Esophagus squamous epithelium (tissue), 5 donors: ENCODE data around the gene KCNA3. TPM values are rescaled to one million over a fixed set of nuclear protein-coding genes. Genes with fewer than 3 reads are reported as not detected.

ENCODE experiments used
- DNase-seq: peaks from one replicate; lab custom pipeline; 2025; lab: John Stamatoyannopoulos, UW
- H3K27ac ChIP-seq, 4 donors: fragments of 200-600 bp; sonication (generic); one replicate each; pipeline ENCODE4 v1.5.1; 2016 to 2019; ENCODE audit warnings: mild to moderate bottlenecking in 1 of 4
- H3K27me3 ChIP-seq, 4 donors: fragments of 200-600 bp; sonication (generic); 1 replicate in 3 of 4; 2 replicates in 1 of 4; pipeline versions ENCODE4 v1.5.1 to v1.6.0; 2017 to 2021; ENCODE audit warnings: antibody characterized with exemption in 1 of 4
- H3K36me3 ChIP-seq, 3 donors: fragments of 200-600 bp; sonication (generic); one replicate each; pipeline ENCODE4 v1.5.1; 2016 to 2019
- H3K4me1 ChIP-seq, 3 donors: fragments of 200-600 bp; sonication (generic); one replicate each; pipeline ENCODE4 v1.5.1; 2017 to 2019
- H3K4me3 ChIP-seq, 4 donors: fragments of 200-600 bp; sonication (generic); 1 replicate in 3 of 4; 2 replicates in 1 of 4; pipeline ENCODE4 v1.5.1; 2016 to 2019; ENCODE audit warnings: mild to moderate bottlenecking in 2 of 4, moderate library complexity in 1 of 4
- H3K9me3 ChIP-seq, 3 donors: fragments of 200-600 bp; sonication (generic); one replicate each; pipeline ENCODE4 v1.5.1; 2016 to 2019
- CTCF ChIP-seq, 6 experiments: fragments of 450-650 bp in 4 of 6; fragments of 200-600 bp in 2 of 6; sonication (generic) in 2 of 6; IDR thresholded peaks; one replicate each; pipeline ENCODE4 v1.5.1; 2016 to 2019; ENCODE audit warnings: antibody characterized with exemption in 6 of 6, mild to moderate bottlenecking in 4 of 6, moderate library complexity in 4 of 6
- POLR2A ChIP-seq, 4 donors: fragments of 450-650 bp; IDR thresholded peaks; one replicate each; pipeline ENCODE4 v1.6.1; 2017; ENCODE audit warnings: antibody characterized with exemption in 4 of 4, mild to moderate bottlenecking in 4 of 4, moderate library complexity in 3 of 4
- WGBS, 2 donors: methylation state at CpG; one replicate each; pipeline ENCODE4 v1.1.5; 2018; 5-methylcytosine and 5-hydroxymethylcytosine counted together
- intact Hi-C: fragments of 100-400 bp; cut with DNase I; formaldehyde crosslinking; loops from one replicate; pipeline ENCODE4 v1.15.0; 2022
- total RNA-seq, 4 donors: library from RNA; depleted of rRNA; stranded (reverse); fragments of >200 nt; gene quantifications; one replicate each; pipeline ENCODE4 v1.1.0, GENCODE V29; 2016
- donor health status: DM: yes; HTN: yes; CAD: no.

The KCNA3 gene
- total RNA-seq, 4 donors from 2014 or later = 0.34 to 3.2 (median 1.2) TPM

- Histone ChIP-seq H3K27ac (no peak overlapping the region), H3K27me3 (peaks cover 0 to 29% (median 0%) of the 10 kb centered on the region in 4 donors), H3K36me3 (no peaks in the 10 kb centered on the region), H3K9me3 (no peaks in the 10 kb centered on the region), H3K4me3 (no peak overlapping the region), H3K4me1 (no peaks in the 10 kb centered on the region)
- WGBS, 2 donors = 76 to 83% methylated on average over 6 of the region's 6 CpGs
- no peak for TF ChIP-seq CTCF (IDR thresholded peaks at IDR 0.05)
- intact Hi-C loops = no loop called here
- no peak for DNase-seq
These were observed 46.2 kb downstream of the KCNA3 start for GRCh38 chr1:110628323-110629105.

- Histone ChIP-seq H3K27me3 (peaks cover 0 to 36% (median 0%) of the 10 kb centered on the region in 4 donors), H3K27ac (no peak overlapping the region), H3K36me3 (no peaks in the 10 kb centered on the region), H3K9me3 (no peaks in the 10 kb centered on the region), H3K4me3 (no peak overlapping the region), H3K4me1 (no peaks in the 10 kb centered on the region)
- DNase-seq = no peak
- WGBS, 2 donors = 82% methylated on average over 2 of the region's 2 CpGs
- intact Hi-C loops = no loop called here
- TF ChIP-seq POLR2A (IDR thresholded peaks at IDR 0.05) (no peak), CTCF (IDR thresholded peaks at IDR 0.05) (no peak)
These were observed 47.0 kb downstream of the KCNA3 start for GRCh38 chr1:110627764-110628163.

DNA sequence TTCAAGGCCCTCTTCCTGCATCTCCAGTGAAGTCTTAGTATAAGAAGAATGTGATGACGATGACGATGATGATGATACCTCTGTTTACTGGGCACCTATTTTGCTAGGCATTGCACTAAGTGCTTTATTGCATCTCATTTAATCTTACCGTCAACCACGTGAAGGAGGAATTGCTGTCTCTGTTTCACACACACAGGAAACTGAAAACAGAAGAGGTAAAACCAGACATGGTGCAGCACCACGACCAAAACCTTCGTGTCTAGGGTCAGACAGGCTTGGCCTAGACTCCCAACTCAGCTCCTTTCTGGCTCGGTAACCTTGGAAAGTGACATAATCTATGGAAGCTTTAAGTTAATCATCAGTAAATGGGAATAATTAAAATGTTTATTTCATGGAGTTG, 47.9 kb downstream of the KCNA3 start:
- no peak for DNase-seq
- TF ChIP-seq POLR2A (IDR thresholded peaks at IDR 0.05) (no peak), CTCF (IDR thresholded peaks at IDR 0.05) (no peak)
- H3K27ac ChIP-seq = no peak overlapping the region
- H3K27me3 ChIP-seq = peaks cover 0 to 32% (median 0%) of the 10 kb centered on the region in 4 donors
- no peaks in the 10 kb centered on the region for H3K36me3 ChIP-seq
- H3K4me1 ChIP-seq = no peaks in the 10 kb centered on the region
- H3K4me3 ChIP-seq = no peak overlapping the region
- intact Hi-C loops = no loop called here
- 65 to 69% methylated on average over 7 of the region's 7 CpGs for WGBS, 2 donors
- H3K9me3 ChIP-seq = no peaks in the 10 kb centered on the region

Other genes with a start within 250 kb of the KCNA3 start
- 1 to 10 TPM in 1 of 4 donors, under 1 TPM in 1, not detected in 2; 0.35 to 2.3 TPM for gene PROK1, start 223.8 kb downstream of the KCNA3 start, total RNA-seq
- gene KCNA10, start 155.8 kb downstream of the KCNA3 start, total RNA-seq = not detected
- gene KCNA2, start 68.6 kb downstream of the KCNA3 start, total RNA-seq = 1 to 10 TPM in 1 of 4 donors, under 1 TPM in 3; 0.04 to 2.0 (median 0.67) TPM
- 10 to 100 TPM in 2 of 4 donors, 1 to 10 TPM in 2; 6.6 to 31.1 (median 17.7) TPM for gene CD53, start 198.2 kb upstream of the KCNA3 start, total RNA-seq